ENCODE measurements around the gene VNN1. TPM values are rescaled to one million over a fixed set of nuclear protein-coding genes. Genes with fewer than 3 reads are reported as not detected.

VNN1 gene
- total and polyA plus RNA-seq, 7 experiments from 2014 or later = 0.11 to 8.4 (median 1.1) TPM; not detected in 4

DNA sequence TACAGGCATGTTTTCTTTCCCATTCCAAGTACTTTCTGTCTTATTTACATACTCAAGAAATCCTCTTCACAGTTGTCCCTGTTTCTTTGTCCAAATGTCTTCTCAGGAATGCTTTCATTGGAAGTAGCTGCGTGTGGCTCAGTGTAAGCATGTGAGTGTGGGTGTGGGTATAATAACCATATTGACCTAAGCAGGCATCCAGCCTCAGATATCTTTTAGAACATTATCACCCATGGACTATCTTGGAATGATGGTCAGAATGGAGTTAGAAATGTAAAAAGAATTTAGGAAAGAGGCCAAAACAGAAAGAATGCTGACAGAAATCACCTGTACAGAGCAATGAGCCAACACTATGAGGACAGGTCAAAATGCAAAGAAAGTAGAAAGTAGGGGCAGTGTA lies 27.4 kb upstream of the VNN1 start:
- H3K27ac ChIP-seq (ENCODE audit: low read depth, low read length) = no peak overlapping the region
- DNase-seq = no peak
- POLR2A ChIA-PET = no interaction called here
- Mint-ChIP-seq H3K27ac (peak overlapping the region in 1 of 9 donors; percentile 42), H3K4me1 (peaks cover 5 to 15% (median 10%) of the 10 kb centered on the region in 7 donors), H3K27me3 (peaks cover 0 to 11% (median 3%) of the 10 kb centered on the region in 5 donors), H3K36me3 (peaks cover 31 to 55% (median 51%) of the 10 kb centered on the region in 5 donors), H3K4me3 (no peak overlapping the region), H3K9me3 (peaks cover 14 to 42% (median 26%) of the 10 kb centered on the region in 11 donors)
- H3K36me3 ChIP-seq (ENCODE audit: control insufficient read depth in 2 of 3, insufficient read depth in 3 of 3, low read length in 3 of 3) = peaks cover 0 to 21% (median 0%) of the 10 kb centered on the region in 3 experiments
- H3K4me3 ChIP-seq (ENCODE audit: low read length) = no peak overlapping the region
- ATAC-seq = no peak
- H3K9me3 ChIP-seq (ENCODE audit: control insufficient read depth in 2 of 3, low read length in 3 of 3) = peaks cover 0 to 10% (median 4%) of the 10 kb centered on the region in 3 experiments
- H3K4me1 ChIP-seq (ENCODE audit: control insufficient read depth in 2 of 2, insufficient read depth in 2 of 2, low read length in 2 of 2) = no peaks in the 10 kb centered on the region
- intact Hi-C loops (cut with micrococcal nuclease) = no loop called here
- H3K27me3 ChIP-seq (ENCODE audit: control insufficient read depth in 2 of 2, insufficient read depth in 2 of 2, low read length in 2 of 2) = no peaks in the 10 kb centered on the region
- CTCF ChIA-PET = no interaction called here

GRCh38 chr6:132736239-132736638 lies 22.4 kb upstream of the VNN1 start:
- Histone ChIP-seq H3K27ac (ENCODE audit: low read depth, low read length) (no peak overlapping the region), H3K4me3 (ENCODE audit: low read length) (no peak overlapping the region), H3K36me3 (ENCODE audit: control insufficient read depth in 2 of 3, insufficient read depth in 3 of 3, low read length in 3 of 3) (no peaks in the 10 kb centered on the region), H3K4me1 (ENCODE audit: control insufficient read depth in 2 of 2, insufficient read depth in 2 of 2, low read length in 2 of 2) (no peaks in the 10 kb centered on the region), H3K9me3 (ENCODE audit: control insufficient read depth in 2 of 3, low read length in 3 of 3) (peaks cover 0 to 10% (median 4%) of the 10 kb centered on the region in 3 experiments), H3K27me3 (ENCODE audit: control insufficient read depth in 2 of 2, insufficient read depth in 2 of 2, low read length in 2 of 2) (no peaks in the 10 kb centered on the region)
- ChIA-PET CTCF (no interaction called here), POLR2A (no interaction called here)
- Mint-ChIP-seq H3K36me3 (peaks cover 11 to 22% (median 14%) of the 10 kb centered on the region in 5 donors), H3K4me3 (peak overlapping the region in 1 of 10 donors; percentile 12), H3K4me1 (peaks cover 5 to 27% (median 13%) of the 10 kb centered on the region in 7 donors), H3K27me3 (peaks cover 0 to 22% (median 3%) of the 10 kb centered on the region in 5 donors), H3K9me3 (peaks cover 10 to 32% (median 20%) of the 10 kb centered on the region in 11 donors), H3K27ac (no peak overlapping the region)
- intact Hi-C loops (cut with micrococcal nuclease) = no loop called here
- no peak for DNase-seq
- peak; percentile 29 for ATAC-seq

DNA sequence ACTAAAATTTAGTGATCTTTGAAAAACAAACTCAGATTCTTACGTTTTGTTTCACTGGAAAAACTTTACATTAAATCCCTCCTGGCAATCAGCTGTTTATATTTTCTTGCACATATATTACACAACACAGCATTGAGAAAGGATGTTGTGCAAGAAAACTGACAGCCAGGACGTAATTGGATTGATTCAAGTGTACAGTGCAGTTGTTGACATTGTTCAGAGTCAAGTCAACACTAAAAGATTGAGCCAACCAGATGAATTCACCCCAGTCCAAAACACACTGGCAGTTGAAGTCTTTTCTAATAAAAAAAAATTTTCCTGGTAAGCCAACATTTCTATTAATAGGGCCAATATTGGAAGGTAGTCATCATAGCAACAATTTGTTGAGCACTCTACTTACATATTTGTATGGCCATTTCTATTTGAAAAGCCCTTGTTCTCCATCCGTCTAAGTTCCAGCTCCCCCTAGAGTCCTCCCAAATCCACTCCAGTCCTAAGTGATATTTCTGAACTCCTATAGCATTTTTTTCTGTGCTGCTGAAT lies 20.9 kb upstream of the VNN1 start:
- Histone ChIP-seq H3K27me3 (ENCODE audit: control insufficient read depth in 2 of 2, insufficient read depth in 2 of 2, low read length in 2 of 2) (no peaks in the 10 kb centered on the region), H3K27ac (ENCODE audit: low read depth, low read length) (no peak overlapping the region), H3K36me3 (ENCODE audit: control insufficient read depth in 2 of 3, insufficient read depth in 3 of 3, low read length in 3 of 3) (no peaks in the 10 kb centered on the region), H3K4me1 (ENCODE audit: control insufficient read depth in 2 of 2, insufficient read depth in 2 of 2, low read length in 2 of 2) (no peaks in the 10 kb centered on the region), H3K9me3 (ENCODE audit: control insufficient read depth in 2 of 3, low read length in 3 of 3) (peaks cover 0 to 5% (median 2%) of the 10 kb centered on the region in 3 experiments), H3K4me3 (ENCODE audit: low read length) (no peak overlapping the region)
- H3K27me3 Mint-ChIP-seq = peaks cover 0 to 23% (median 3%) of the 10 kb centered on the region in 5 donors
- H3K4me3 Mint-ChIP-seq = no peak overlapping the region
- DNase-seq (no peak), ATAC-seq (peak; percentile 37)
- ChIA-PET POLR2A (no interaction called here), CTCF (no interaction called here)
- H3K36me3 Mint-ChIP-seq = peaks cover 4 to 16% (median 9%) of the 10 kb centered on the region in 5 donors
- H3K4me1 Mint-ChIP-seq = peaks cover 5 to 27% (median 13%) of the 10 kb centered on the region in 7 donors
- intact Hi-C loops (cut with micrococcal nuclease) = no loop called here
- H3K9me3 Mint-ChIP-seq = peaks cover 7 to 19% (median 13%) of the 10 kb centered on the region in 11 donors
- no peak overlapping the region for H3K27ac Mint-ChIP-seq

DNA sequence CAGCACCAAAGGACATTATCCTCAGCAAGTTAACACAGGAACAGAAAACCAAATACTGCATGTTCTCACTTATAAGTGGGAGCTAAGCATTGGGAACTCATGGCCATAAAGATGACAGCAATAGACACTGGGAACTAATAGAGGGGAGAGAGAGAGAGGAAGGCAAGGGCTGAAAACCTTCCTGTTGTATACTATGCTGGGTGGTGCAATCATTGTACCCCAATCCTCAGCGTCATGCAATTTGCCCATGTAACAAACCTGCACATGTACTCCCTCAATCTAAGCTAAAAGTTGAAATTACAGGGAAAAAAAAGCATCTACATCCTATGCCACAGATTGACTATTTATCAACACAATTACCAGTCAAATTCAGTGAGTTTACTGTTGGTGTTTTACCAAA lies 20.0 kb upstream of the VNN1 start:
- H3K4me1 ChIP-seq (ENCODE audit: control insufficient read depth in 2 of 2, insufficient read depth in 2 of 2, low read length in 2 of 2) = no peaks in the 10 kb centered on the region
- peaks cover 4 to 10% (median 4%) of the 10 kb centered on the region in 5 donors for H3K36me3 Mint-ChIP-seq
- H3K27ac Mint-ChIP-seq = no peak overlapping the region
- ATAC-seq = no peak
- CTCF ChIA-PET = no interaction called here
- H3K9me3 ChIP-seq (ENCODE audit: control insufficient read depth in 2 of 3, low read length in 3 of 3) = no peaks in the 10 kb centered on the region
- POLR2A ChIA-PET = no interaction called here
- intact Hi-C loops (cut with micrococcal nuclease) = no loop called here
- H3K36me3 ChIP-seq (ENCODE audit: control insufficient read depth in 2 of 3, insufficient read depth in 3 of 3, low read length in 3 of 3) = no peaks in the 10 kb centered on the region
- H3K9me3 Mint-ChIP-seq = peaks cover 2 to 14% (median 8%) of the 10 kb centered on the region in 11 donors
- peaks cover 0 to 23% (median 3%) of the 10 kb centered on the region in 5 donors for H3K27me3 Mint-ChIP-seq
- H3K4me3 ChIP-seq (ENCODE audit: low read length) = no peak overlapping the region
- DNase-seq = no peak
- no peak overlapping the region for H3K27ac ChIP-seq (ENCODE audit: low read depth, low read length)
- no peaks in the 10 kb centered on the region for H3K27me3 ChIP-seq (ENCODE audit: control insufficient read depth in 2 of 2, insufficient read depth in 2 of 2, low read length in 2 of 2)
- H3K4me3 Mint-ChIP-seq = no peak overlapping the region
- H3K4me1 Mint-ChIP-seq = peaks cover 5 to 27% (median 13%) of the 10 kb centered on the region in 7 donors

GRCh38 chr6:132733283-132733682 lies 19.4 kb upstream of the VNN1 start:
- H3K27me3 ChIP-seq (ENCODE audit: control insufficient read depth in 2 of 2, insufficient read depth in 2 of 2, low read length in 2 of 2) = no peaks in the 10 kb centered on the region
- H3K27ac ChIP-seq (ENCODE audit: low read depth, low read length) = no peak overlapping the region
- ChIA-PET CTCF (interaction anchor here (0.7 kb wide), 1 partner anchor 17 kb away, joined by 3 read pairs; no protein-coding TSS in a partner anchor), POLR2A (interaction anchor here (0.8 kb wide), 1 partner anchor 8 kb away, joined by 3 read pairs; no protein-coding TSS in a partner anchor)
- no peaks in the 10 kb centered on the region for H3K4me1 ChIP-seq (ENCODE audit: control insufficient read depth in 2 of 2, insufficient read depth in 2 of 2, low read length in 2 of 2)
- DNase-seq = no peak
- H3K4me3 ChIP-seq (ENCODE audit: low read length) = no peak overlapping the region
- no peaks in the 10 kb centered on the region for H3K36me3 ChIP-seq (ENCODE audit: control insufficient read depth in 2 of 3, insufficient read depth in 3 of 3, low read length in 3 of 3)
- Mint-ChIP-seq H3K36me3 (peaks cover 3 to 7% (median 3%) of the 10 kb centered on the region in 5 donors), H3K9me3 (peaks cover 0 to 8% (median 3%) of the 10 kb centered on the region in 11 donors), H3K27ac (no peak overlapping the region), H3K4me1 (peaks cover 3 to 27% (median 13%) of the 10 kb centered on the region in 7 donors), H3K27me3 (peaks cover 0 to 19% (median 3%) of the 10 kb centered on the region in 5 donors), H3K4me3 (no peak overlapping the region)
- H3K9me3 ChIP-seq (ENCODE audit: control insufficient read depth in 2 of 3, low read length in 3 of 3) = no peaks in the 10 kb centered on the region
- intact Hi-C loops (cut with micrococcal nuclease) = no loop called here
- peak; percentile 62 for ATAC-seq

GRCh38 chr6:132731086-132731485 lies 17.2 kb upstream of the VNN1 start:
- no peaks in the 10 kb centered on the region for H3K36me3 ChIP-seq (ENCODE audit: control insufficient read depth in 2 of 3, insufficient read depth in 3 of 3, low read length in 3 of 3)
- Mint-ChIP-seq H3K4me3 (no peak overlapping the region), H3K27ac (no peak overlapping the region), H3K27me3 (peaks cover 0 to 16% (median 0%) of the 10 kb centered on the region in 5 donors), H3K4me1 (peaks cover 0 to 22% (median 2%) of the 10 kb centered on the region in 7 donors), H3K9me3 (no peaks in the 10 kb centered on the region), H3K36me3 (no peaks in the 10 kb centered on the region)
- no peaks in the 10 kb centered on the region for H3K4me1 ChIP-seq (ENCODE audit: control insufficient read depth in 2 of 2, insufficient read depth in 2 of 2, low read length in 2 of 2)
- ATAC-seq = no peak
- H3K27me3 ChIP-seq (ENCODE audit: control insufficient read depth in 2 of 2, insufficient read depth in 2 of 2, low read length in 2 of 2) = no peaks in the 10 kb centered on the region
- POLR2A ChIA-PET = no interaction called here
- DNase-seq = no peak
- intact Hi-C loops (cut with micrococcal nuclease) = no loop called here
- H3K27ac ChIP-seq (ENCODE audit: low read depth, low read length) = no peak overlapping the region
- CTCF ChIA-PET = no interaction called here
- H3K4me3 ChIP-seq (ENCODE audit: low read length) = no peak overlapping the region
- no peaks in the 10 kb centered on the region for H3K9me3 ChIP-seq (ENCODE audit: control insufficient read depth in 2 of 3, low read length in 3 of 3)

- Mint-ChIP-seq H3K4me3 (no peak overlapping the region), H3K27ac (no peak overlapping the region), H3K36me3 (no peaks in the 10 kb centered on the region), H3K4me1 (peaks cover 0 to 24% (median 0%) of the 10 kb centered on the region in 7 donors), H3K27me3 (peaks cover 0 to 16% (median 0%) of the 10 kb centered on the region in 5 donors), H3K9me3 (no peaks in the 10 kb centered on the region)
- DNase-seq (no peak), ATAC-seq (no peak)
- Histone ChIP-seq H3K9me3 (ENCODE audit: control insufficient read depth in 2 of 3, low read length in 3 of 3) (no peaks in the 10 kb centered on the region), H3K4me1 (ENCODE audit: control insufficient read depth in 2 of 2, insufficient read depth in 2 of 2, low read length in 2 of 2) (no peaks in the 10 kb centered on the region), H3K36me3 (ENCODE audit: control insufficient read depth in 2 of 3, insufficient read depth in 3 of 3, low read length in 3 of 3) (no peaks in the 10 kb centered on the region), H3K27me3 (ENCODE audit: control insufficient read depth in 2 of 2, insufficient read depth in 2 of 2, low read length in 2 of 2) (no peaks in the 10 kb centered on the region), H3K27ac (ENCODE audit: low read depth, low read length) (no peak overlapping the region), H3K4me3 (ENCODE audit: low read length) (no peak overlapping the region)
- ChIA-PET CTCF (no interaction called here), POLR2A (no interaction called here)
- intact Hi-C loops (cut with micrococcal nuclease) = no loop called here
Observed at GRCh38 chr6:132730560-132730959, 16.7 kb upstream of the VNN1 start.

All from naive thymus-derived CD4-positive, alpha-beta T cell (primary cell).